ENCODE data around the gene FAM114A2.
"Not testable (repeated sequence)": the region's sequence is repeated elsewhere in the genome, so short reads cannot be mapped to it uniquely, and the experiment has no call there.

The FAM114A2 gene

GRCh38 chr5:154047324-154047723, 8.6 kb upstream of the FAM114A2 start:
- no peak for ATAC-seq
- no peak for DNase-seq

- DNase-seq (no peak), ATAC-seq (no peak)
These were observed 7.8 kb upstream of the FAM114A2 start for GRCh38 chr5:154046486-154046885.

GRCh38 chr5:154044581-154044980, 5.9 kb upstream of the FAM114A2 start:
- peak; percentile 32 for ATAC-seq

GRCh38 chr5:154044099-154044498, 5.4 kb upstream of the FAM114A2 start:
- ATAC-seq (no peak), DNase-seq (no peak)

More at GRCh38 chr5:154044581-154044980, 5.9 kb upstream of the FAM114A2 start:
- DNase-seq = no peak

GRCh38 chr5:154042766-154043165, 4.1 kb upstream of the FAM114A2 start:
- ATAC-seq (no peak), DNase-seq (no peak)

- ATAC-seq = no peak
These were observed 734 bp upstream of the FAM114A2 start for GRCh38 chr5:154039458-154039829.

GRCh38 chr5:154038261-154038706, 426 bp downstream of the FAM114A2 start:
- DNase-seq = peak; percentile 41
- ATAC-seq = peak; percentile 62

More at GRCh38 chr5:154039458-154039829, 734 bp upstream of the FAM114A2 start:
- no peak for DNase-seq

- ATAC-seq (no peak), DNase-seq (no peak)
These were observed 3.8 kb downstream of the FAM114A2 start for GRCh38 chr5:154034944-154035343.

GRCh38 chr5:154031937-154032489, 6.7 kb downstream of the FAM114A2 start:
- ATAC-seq (no peak), DNase-seq (no peak)

- ATAC-seq = no peak
- no peak for DNase-seq
These were observed 12.8 kb downstream of the FAM114A2 start for GRCh38 chr5:154025951-154026350.

- not testable (repeated sequence) for ATAC-seq, DNase-seq
These were observed 19.8 kb downstream of the FAM114A2 start for GRCh38 chr5:154018919-154019318.

GRCh38 chr5:154015071-154015693, 23.5 kb downstream of the FAM114A2 start:
- ATAC-seq (no peak), DNase-seq (no peak)

GRCh38 chr5:154010660-154011059, 28.1 kb downstream of the FAM114A2 start:
- ATAC-seq (no peak), DNase-seq (no peak)

GRCh38 chr5:154005648-154006047, 33.1 kb downstream of the FAM114A2 start:
- DNase-seq (no peak), ATAC-seq (no peak)

GRCh38 chr5:154002511-154003020, 36.1 kb downstream of the FAM114A2 start:
- DNase-seq = no peak
- no peak for ATAC-seq

- DNase-seq = no peak
- ATAC-seq = no peak
These were observed 36.6 kb downstream of the FAM114A2 start for GRCh38 chr5:154002093-154002492.

- ATAC-seq = no peak
These were observed 38.0 kb downstream of the FAM114A2 start for GRCh38 chr5:154000703-154001102.

GRCh38 chr5:153999995-154000394, 38.7 kb downstream of the FAM114A2 start:
- DNase-seq (no peak), ATAC-seq (no peak)

More at GRCh38 chr5:154000703-154001102, 38.0 kb downstream of the FAM114A2 start:
- no peak for DNase-seq

GRCh38 chr5:153998768-153999167, 39.9 kb downstream of the FAM114A2 start:
- DNase-seq (no peak), ATAC-seq (no peak)

- no peak for DNase-seq
- ATAC-seq = no peak
These were observed 40.7 kb downstream of the FAM114A2 start for GRCh38 chr5:153998010-153998409.

GRCh38 chr5:153991168-153991567, 47.5 kb downstream of the FAM114A2 start:
- DNase-seq = no peak
- no peak for ATAC-seq

- ATAC-seq = no peak
These were observed 50.2 kb downstream of the FAM114A2 start for GRCh38 chr5:153988510-153988909.

GRCh38 chr5:153987301-153987700, 51.4 kb downstream of the FAM114A2 start:
- no peak for ATAC-seq
- no peak for DNase-seq

More at GRCh38 chr5:153988510-153988909, 50.2 kb downstream of the FAM114A2 start:
- no peak for DNase-seq

- DNase-seq (no peak), ATAC-seq (no peak)
These were observed 53.2 kb downstream of the FAM114A2 start for GRCh38 chr5:153985498-153985897.

Data from stimulated activated naive CD8-positive, alpha-beta T cell treated with anti-CD3 and anti-CD28 coated beads, Interleukin-15, Interleukin-2, amounts not matched to agents 100 U/mL and 50 U/mL, for 24 hours (primary cell).